Calu3 (cell line): Measurements from ENCODE around the gene DNAH17. TPM values are rescaled to one million over a fixed set of nuclear protein-coding genes. Genes with fewer than 3 reads are reported as not detected.
A peak's percentile ranks its signal among the peaks of the same experiment; 100 is the strongest.

Experiments
- BruUV-seq: library from RNA; stranded (reverse); fragments of 400-500 nt; replicated peaks from 2 replicates; lab custom pipeline; 2021; lab: Mats Ljungman, UMichigan
- CTCF ChIA-PET: fragments of 300-600 bp; sonication (Branson Sonifier 250); formaldehyde crosslinking; loops from one replicate; lab custom pipeline; 2022; ENCODE audit warnings: antibody characterized with exemption; lab: Charles Lee
- DNase-seq: peaks from one replicate; pipeline ENCODE4 v3.0.0; 2022
- H3K27ac Mint-ChIP-seq: one replicate; pipeline ENCODE4 v1.8.0; 2022; ENCODE audit warnings: mixed read lengths; ENCODE audit not compliant: unreplicated experiment
- H3K27me3 Mint-ChIP-seq: one replicate; pipeline ENCODE4 v1.8.0; 2022; ENCODE audit warnings: mixed read lengths; ENCODE audit not compliant: unreplicated experiment
- H3K36me3 Mint-ChIP-seq: one replicate; pipeline ENCODE4 v1.8.0; 2022; ENCODE audit warnings: mild to moderate bottlenecking, moderate library complexity, mixed read lengths; ENCODE audit not compliant: insufficient read depth, unreplicated experiment
- H3K4me1 Mint-ChIP-seq: one replicate; pipeline ENCODE4 v1.8.0; 2022; ENCODE audit warnings: mild to moderate bottlenecking, low read depth, mixed read lengths; ENCODE audit not compliant: unreplicated experiment
- H3K4me3 Mint-ChIP-seq: one replicate; pipeline ENCODE4 v1.8.0; 2022; ENCODE audit warnings: mild to moderate bottlenecking, low read depth, moderate library complexity, mixed read lengths; ENCODE audit not compliant: unreplicated experiment
- H3K9me3 Mint-ChIP-seq: one replicate; pipeline ENCODE4 v1.8.0; 2022; ENCODE audit warnings: low read depth, mixed read lengths; ENCODE audit not compliant: unreplicated experiment
- CTCF ChIP-seq: fragments of 200-600 bp; IDR thresholded peaks from one replicate; pipeline ENCODE4 v1.8.0; 2022; ENCODE audit warnings: antibody characterized with exemption; ENCODE audit not compliant: unreplicated experiment
- intact Hi-C: fragments of 100-400 bp; cut with micrococcal nuclease; formaldehyde crosslinking; loops from one replicate; pipeline ENCODE4 v1.10.0; 2022; ENCODE audit not compliant: unreplicated experiment
- total RNA-seq: library from RNA; stranded (reverse); gene quantifications from 2 replicates; pipeline ENCODE4 v1.2.3, GENCODE V29; 2022

DNAH17 gene
- total RNA-seq, 1 experiment from 2014 or later: 0.19 TPM

- Mint-ChIP-seq H3K9me3 (peaks cover 2% of the 10 kb centered on the region), H3K4me3 (no peak overlapping the region), H3K4me1 (peaks cover 56% of the 10 kb centered on the region), H3K27me3 (no peaks in the 10 kb centered on the region), H3K36me3 (peaks cover 11% of the 10 kb centered on the region), H3K27ac (peak overlapping the region; percentile 66)
- peak; percentile 70 for DNase-seq
- BruUV-seq: no TSS peak
- TF ChIP-seq CTCF: no peak
- intact Hi-C loops: no loop called here
- CTCF ChIA-PET: interaction anchor here (0.6 to 0.9 kb wide), 5 partner anchors 12 to 461 kb away, joined by 3 to 5 read pairs (median 4); no protein-coding TSS in a partner anchor
These were observed 39.0 kb downstream of the DNAH17 start for GRCh38 chr17:78538033-78538776.

- H3K4me1 Mint-ChIP-seq: peaks cover 65% of the 10 kb centered on the region
- no peaks in the 10 kb centered on the region for H3K27me3 Mint-ChIP-seq
- peaks cover 4% of the 10 kb centered on the region for H3K9me3 Mint-ChIP-seq
- TF ChIP-seq CTCF: no peak
- intact Hi-C loops: no loop called here
- H3K36me3 Mint-ChIP-seq: peaks cover 17% of the 10 kb centered on the region
- DNase-seq: no peak
- no peak overlapping the region for H3K27ac Mint-ChIP-seq
- BruUV-seq: no TSS peak
- no peak overlapping the region for H3K4me3 Mint-ChIP-seq
- CTCF ChIA-PET: interaction anchor here (0.6 to 0.9 kb wide), 4 partner anchors 13 to 462 kb away, joined by 4 to 5 read pairs (median 4); no protein-coding TSS in a partner anchor
These were observed 39.9 kb downstream of the DNAH17 start for GRCh38 chr17:78537217-78537860.

GRCh38 chr17:78535273-78536197, 41.7 kb downstream of the DNAH17 start:
- peak; percentile 53 for DNase-seq
- Mint-ChIP-seq H3K4me3 (no peak overlapping the region), H3K9me3 (peaks cover 4% of the 10 kb centered on the region), H3K27me3 (no peaks in the 10 kb centered on the region), H3K27ac (peak overlapping the region; percentile 24), H3K4me1 (peaks cover 65% of the 10 kb centered on the region), H3K36me3 (peaks cover 11% of the 10 kb centered on the region)
- CTCF ChIA-PET: no interaction called here
- TF ChIP-seq CTCF: no peak
- intact Hi-C loops: no loop called here
- no TSS peak for BruUV-seq

GRCh38 chr17:78534492-78535272, 42.5 kb downstream of the DNAH17 start:
- no TSS peak for BruUV-seq
- no peak for DNase-seq
- TF ChIP-seq CTCF: no peak
- CTCF ChIA-PET: no interaction called here
- Mint-ChIP-seq H3K27ac (peak overlapping the region; percentile 24), H3K36me3 (peaks cover 11% of the 10 kb centered on the region), H3K9me3 (peaks cover 4% of the 10 kb centered on the region), H3K4me1 (peaks cover 65% of the 10 kb centered on the region), H3K27me3 (no peaks in the 10 kb centered on the region), H3K4me3 (no peak overlapping the region)
- intact Hi-C loops: no loop called here
